Upper lobe of left lung (tissue), 6 donors: Measurements from ENCODE around the gene TRIM10. TPM values are rescaled to one million over a fixed set of nuclear protein-coding genes. Genes with fewer than 3 reads are reported as not detected.
A peak's percentile ranks its signal among the peaks of the same experiment; 100 is the strongest.

Experiments
- ATAC-seq, 2 donors: fragments of 200-7000 bp; cut with Tn5 transposase; one replicate each; pipeline ENCODE4 v1.9.1; 2022; ENCODE audit warnings: mild to moderate bottlenecking in 2 of 2, moderate library complexity in 2 of 2; ENCODE audit not compliant: low FRiP score in 2 of 2
- DNase-seq, 2 donors: peaks; one replicate each; pipeline ENCODE4 v3.0.0-alpha.2; 2019 to 2020
- H3K27ac ChIP-seq, 4 donors: fragments of 200-600 bp; sonication (generic); one replicate each; pipeline ENCODE4 v1.5.1; 2016 to 2019
- H3K27me3 ChIP-seq, 4 donors: fragments of 200-600 bp; sonication (generic); one replicate each; pipeline ENCODE4 v1.5.1; 2017 to 2019
- H3K36me3 ChIP-seq, 4 donors: fragments of 200-600 bp; sonication (generic); one replicate each; pipeline ENCODE4 v1.5.1; 2016 to 2019
- H3K4me1 ChIP-seq, 4 donors: fragments of 200-600 bp; sonication (generic); one replicate each; pipeline ENCODE4 v1.5.1; 2018 to 2019
- H3K4me3 ChIP-seq, 4 donors: fragments of 200-600 bp; sonication (generic); one replicate each; pipeline ENCODE4 v1.5.1; 2017 to 2019; ENCODE audit warnings: mild to moderate bottlenecking in 2 of 4, moderate library complexity in 1 of 4
- H3K9me3 ChIP-seq, 4 donors: fragments of 200-600 bp; sonication (generic); one replicate each; pipeline ENCODE4 v1.5.1; 2018 to 2019
- CTCF ChIP-seq, 6 experiments: fragments of 450-650 bp in 4 of 6; fragments of 200-600 bp in 2 of 6; sonication (generic) in 2 of 6; IDR thresholded peaks; one replicate each; pipeline ENCODE4 v1.5.1; 2016 to 2019; ENCODE audit warnings: antibody characterized with exemption in 6 of 6
- EP300 ChIP-seq, 4 donors: sonication (generic); formaldehyde crosslinking; IDR thresholded peaks; one replicate each; pipeline ENCODE4 v1.5.1; 2017; ENCODE audit warnings: antibody characterized with exemption in 4 of 4, control low read depth in 2 of 4
- POLR2A ChIP-seq, 4 donors: fragments of 450-650 bp; IDR thresholded peaks; one replicate each; pipeline ENCODE4 v1.5.1; 2016 to 2017; ENCODE audit warnings: antibody characterized with exemption in 4 of 4, mild to moderate bottlenecking in 2 of 4
- POLR2AphosphoS5 ChIP-seq, 2 donors: sonication (generic); formaldehyde crosslinking; IDR thresholded peaks; one replicate each; pipeline ENCODE4 v1.5.1; 2017; ENCODE audit warnings: antibody characterized with exemption in 2 of 2
- WGBS, 2 donors: methylation state at CpG; one replicate each; pipeline ENCODE4 v1.1.5; 2017 to 2018; 5-methylcytosine and 5-hydroxymethylcytosine counted together
- total RNA-seq, 6 donors: library from RNA; depleted of rRNA in 4 of 6; stranded (reverse); fragments of >200 nt in 4 of 6; gene quantifications; one replicate each; pipeline versions ENCODE4 v1.1.0 to v1.2.1, GENCODE V29; 2016 to 2021
- donor health status: DM: no; HTN: no; CAD: no; lungs with moderate emphysema.
- donor health status: DM: no; HTN: yes; CAD: no; lungs with severe emphysema.

TRIM10 gene, protein sequence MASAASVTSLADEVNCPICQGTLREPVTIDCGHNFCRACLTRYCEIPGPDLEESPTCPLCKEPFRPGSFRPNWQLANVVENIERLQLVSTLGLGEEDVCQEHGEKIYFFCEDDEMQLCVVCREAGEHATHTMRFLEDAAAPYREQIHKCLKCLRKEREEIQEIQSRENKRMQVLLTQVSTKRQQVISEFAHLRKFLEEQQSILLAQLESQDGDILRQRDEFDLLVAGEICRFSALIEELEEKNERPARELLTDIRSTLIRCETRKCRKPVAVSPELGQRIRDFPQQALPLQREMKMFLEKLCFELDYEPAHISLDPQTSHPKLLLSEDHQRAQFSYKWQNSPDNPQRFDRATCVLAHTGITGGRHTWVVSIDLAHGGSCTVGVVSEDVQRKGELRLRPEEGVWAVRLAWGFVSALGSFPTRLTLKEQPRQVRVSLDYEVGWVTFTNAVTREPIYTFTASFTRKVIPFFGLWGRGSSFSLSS
- total RNA-seq = 1 to 10 TPM in 1 of 6 donors, under 1 TPM in 3, not detected in 2; 0.07 to 1.4 (median 0.13) TPM

- Histone ChIP-seq H3K4me3 (no peak within 1 kb of the TSS), H3K27ac (no peak within 1 kb of the TSS), H3K9me3 (no peaks in the 10 kb centered on the region), H3K36me3 (no peaks in the 10 kb centered on the region), H3K4me1 (peaks cover 4 to 13% (median 7%) of the 10 kb centered on the region in 4 donors), H3K27me3 (no peaks in the 10 kb centered on the region)
- no peak for ATAC-seq
- 79 to 91% methylated on average over 4 of the region's 4 CpGs for WGBS, 2 donors
- DNase-seq = peak in 1 of 2 donors; percentile 41
- TF ChIP-seq POLR2A (IDR thresholded peaks at IDR 0.05) = no peak
- TF ChIP-seq CTCF (IDR thresholded peaks at IDR 0.05) = no peak
- TF ChIP-seq POLR2AphosphoS5 (IDR thresholded peaks at IDR 0.05) = no peak
- no peak for TF ChIP-seq EP300 (IDR thresholded peaks at IDR 0.05)
Observed at GRCh38 chr6:30160785-30161531, at the start of gene TRIM10. Gene TRIM10, minus strand, starts transcription at chr6:30161211. Its CDS starts 353 bp downstream, at chr6:30160858.

DNA sequence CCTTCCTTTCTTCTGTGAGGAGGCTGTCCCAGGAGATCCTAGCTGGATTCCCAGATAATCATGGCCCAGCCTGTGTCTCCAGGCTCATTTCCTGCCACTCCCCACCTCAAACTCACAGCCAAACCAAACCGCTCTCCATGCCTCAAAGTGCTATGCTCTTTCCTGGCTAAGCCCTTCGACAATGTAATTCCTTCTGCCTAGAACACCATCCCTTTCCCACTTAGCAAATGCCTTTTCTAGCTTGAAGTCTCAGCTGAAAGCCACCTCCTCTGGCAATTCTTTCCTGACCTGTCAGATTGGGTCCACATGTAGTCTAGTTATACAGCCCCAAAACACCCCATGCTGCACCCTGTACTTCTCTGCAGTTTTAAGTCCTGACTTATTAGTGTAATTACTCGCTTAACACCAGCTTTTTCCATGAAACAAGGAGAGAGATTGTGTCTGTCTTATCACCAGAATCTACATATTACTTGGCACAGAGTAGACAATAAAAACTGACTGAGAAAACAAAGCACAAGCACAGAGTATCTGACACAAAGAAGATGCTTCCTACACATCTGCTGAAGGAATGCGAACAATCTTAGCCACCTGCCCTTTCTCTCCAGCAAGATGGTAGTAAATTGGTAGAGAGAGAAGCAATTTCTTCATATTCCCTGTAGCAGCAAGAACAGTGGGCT is 46.7 kb upstream of the TRIM10 start:
- H3K4me3 ChIP-seq = peak overlapping the region in 1 of 4 donors; percentile 9
- TF ChIP-seq POLR2AphosphoS5 (IDR thresholded peaks at IDR 0.05) (no peak), EP300 (IDR thresholded peaks at IDR 0.05) (no peak), CTCF (IDR thresholded peaks at IDR 0.05) (no peak), POLR2A (IDR thresholded peaks at IDR 0.05) (no peak)

GRCh38 chr6:30206799-30207618 is 46.0 kb upstream of the TRIM10 start:
- WGBS, 2 donors = 23 to 42% methylated on average over 9 to 11 of the region's 11 CpGs
- no peaks in the 10 kb centered on the region for H3K36me3 ChIP-seq
- peak overlapping the region in 1 of 4 donors; percentile 9 for H3K4me3 ChIP-seq
- ATAC-seq (peak; percentile 38 to 75), DNase-seq (peak in 1 of 2 donors; percentile 50)
- no peaks in the 10 kb centered on the region for H3K9me3 ChIP-seq
- H3K27ac ChIP-seq = peak overlapping the region; percentile 60 to 76 (median 71)
- H3K4me1 ChIP-seq = peaks cover 53 to 77% (median 60%) of the 10 kb centered on the region in 4 donors
- TF ChIP-seq POLR2AphosphoS5 (IDR thresholded peaks at IDR 0.05) (no peak), POLR2A (IDR thresholded peaks at IDR 0.05) (no peak), CTCF (IDR thresholded peaks at IDR 0.05) (no peak), EP300 (IDR thresholded peaks at IDR 0.05) (peak in 1 of 4 donors; percentile 33)
- no peaks in the 10 kb centered on the region for H3K27me3 ChIP-seq

More for the DNA sequence above, 46.7 kb upstream of the TRIM10 start:
- no peak for DNase-seq
- no peaks in the 10 kb centered on the region for H3K27me3 ChIP-seq
- H3K36me3 ChIP-seq = no peaks in the 10 kb centered on the region
- WGBS, 2 donors = 54 to 55% methylated on average over 4 of the region's 4 CpGs
- peak in 1 of 2 donors; percentile 30 for ATAC-seq
- H3K9me3 ChIP-seq = no peaks in the 10 kb centered on the region
- peaks cover 54 to 78% (median 63%) of the 10 kb centered on the region in 4 donors for H3K4me1 ChIP-seq
- H3K27ac ChIP-seq = peak overlapping the region; percentile 60 to 76 (median 71)

DNA sequence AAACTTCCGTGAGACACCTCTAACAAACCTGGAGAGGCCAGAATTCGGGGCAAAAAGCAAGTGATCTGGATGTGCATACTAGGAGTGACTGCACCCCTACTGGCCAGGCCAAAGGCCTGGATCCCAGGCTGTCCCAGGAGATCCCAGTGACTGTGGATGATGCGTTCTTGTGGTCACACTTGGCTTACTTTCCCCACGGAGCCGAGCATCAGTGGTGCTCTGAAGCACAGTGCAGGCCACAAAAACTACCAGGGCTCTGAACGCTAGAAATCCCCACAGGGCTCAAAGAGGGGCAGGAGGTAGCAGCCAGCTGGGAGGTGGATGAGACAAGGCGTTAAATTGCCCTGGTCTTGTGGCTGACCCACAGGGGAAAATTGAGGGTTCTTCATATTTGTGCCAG is 45.1 kb upstream of the TRIM10 start:
- DNase-seq (no peak), ATAC-seq (peak in 1 of 2 donors; percentile 20)
- Histone ChIP-seq H3K36me3 (no peaks in the 10 kb centered on the region), H3K27me3 (no peaks in the 10 kb centered on the region), H3K4me1 (peaks cover 53 to 77% (median 60%) of the 10 kb centered on the region in 4 donors), H3K9me3 (no peaks in the 10 kb centered on the region), H3K4me3 (no peak overlapping the region), H3K27ac (peak overlapping the region; percentile 46 to 76 (median 71))
- WGBS, 2 donors = 77 to 100% methylated on average over 1 to 7 of the region's 7 CpGs
- TF ChIP-seq CTCF (IDR thresholded peaks at IDR 0.05) (no peak), POLR2AphosphoS5 (IDR thresholded peaks at IDR 0.05) (no peak), EP300 (IDR thresholded peaks at IDR 0.05) (no peak), POLR2A (IDR thresholded peaks at IDR 0.05) (no peak)
